NK-92 treated with Interleukin-12 subunit alpha and Interleukin-12 subunit beta, amount 100 ng/mL, for 24 hours (cell line): ENCODE data around the gene CIBAR2.

Source experiments
- DNase-seq: peaks from one replicate; lab custom pipeline; 2025; lab: John Stamatoyannopoulos, UW

The CIBAR2 gene

DNA sequence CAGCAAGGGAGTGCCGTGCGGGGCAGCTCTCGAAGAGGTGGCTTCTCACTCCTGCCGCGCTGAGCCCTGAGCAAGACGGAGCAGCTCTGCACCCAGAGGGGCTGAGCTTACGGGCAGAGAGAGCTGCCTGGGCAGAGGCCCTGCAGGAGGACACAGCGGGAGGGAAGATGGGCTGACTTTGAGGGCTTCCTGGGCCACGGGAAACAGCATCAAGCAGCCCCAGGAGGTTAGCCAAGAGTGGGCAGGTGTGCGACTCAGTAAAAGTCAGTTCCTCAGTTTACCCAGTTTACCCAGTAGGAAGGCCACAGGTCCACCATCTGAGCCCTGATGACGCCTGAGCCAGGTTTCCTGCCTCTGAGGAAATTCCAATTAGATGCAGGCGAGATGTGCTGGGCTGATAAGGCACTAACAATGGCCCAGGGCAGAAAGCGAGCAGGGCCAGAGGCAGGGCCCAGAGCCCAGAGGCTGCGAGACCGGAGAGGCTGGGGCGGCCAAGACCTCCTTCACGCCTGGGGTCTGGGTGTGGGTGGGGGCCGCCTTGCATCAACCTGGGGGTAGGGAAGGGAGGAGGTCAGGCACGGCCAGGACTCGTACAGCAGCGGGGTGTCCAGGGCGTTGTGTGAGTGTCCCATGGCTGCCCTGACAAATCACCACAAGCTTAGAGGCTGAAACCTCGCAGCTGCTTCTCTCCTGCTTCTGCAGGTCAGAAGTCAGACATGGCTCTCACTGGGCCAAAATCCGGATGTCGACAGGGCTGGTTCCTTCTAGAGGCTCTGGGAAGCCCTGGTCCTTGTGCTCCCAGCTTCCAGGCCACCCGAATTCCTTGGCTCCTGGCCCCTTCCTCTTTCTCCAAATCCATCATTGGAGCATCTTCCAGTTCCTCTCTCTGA, 32.0 kb upstream of the CIBAR2 start:
- no peak for DNase-seq

DNA sequence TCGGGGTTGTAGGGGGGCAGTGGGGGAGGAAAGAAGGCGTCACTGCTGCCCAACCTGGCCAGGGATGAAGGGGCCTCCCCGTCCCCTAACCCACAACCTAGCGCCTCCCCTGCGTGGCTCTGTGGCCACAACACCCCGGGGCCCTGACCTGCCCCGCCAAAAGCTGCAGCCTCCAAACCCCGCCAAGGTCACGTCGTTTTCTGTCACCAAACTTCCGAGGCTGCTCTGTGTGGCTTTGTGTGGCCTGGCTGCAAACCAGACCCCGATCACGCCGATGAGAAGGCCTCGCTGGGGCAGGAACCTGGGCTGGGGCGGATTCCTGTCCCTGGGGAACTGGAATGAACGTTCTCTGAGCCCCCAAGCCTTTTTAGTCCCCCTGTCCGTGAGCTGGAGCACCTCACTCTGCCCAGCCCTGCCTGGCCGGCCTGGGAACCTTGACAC, 30.5 kb upstream of the CIBAR2 start:
- no peak for DNase-seq

DNA sequence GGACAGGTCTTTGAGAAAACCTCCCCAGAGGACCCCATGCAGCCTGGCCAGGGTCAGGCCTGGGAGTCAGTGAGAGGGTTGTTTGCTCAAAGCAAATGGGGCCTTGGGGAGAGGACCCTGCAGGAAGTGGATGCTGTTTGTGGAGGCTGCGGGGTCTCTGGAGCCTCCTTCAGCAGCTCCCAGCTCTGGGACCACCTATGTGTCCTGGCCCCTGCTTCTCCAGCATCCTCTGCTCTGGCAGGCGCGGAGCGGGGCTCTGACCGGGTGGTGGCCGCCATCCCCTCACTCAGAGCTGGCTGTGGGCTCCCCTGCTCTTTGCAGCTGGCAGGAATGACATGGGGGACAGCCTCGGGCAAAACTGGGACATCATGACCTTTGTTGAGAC, 29.8 kb upstream of the CIBAR2 start:
- no peak for DNase-seq

DNA sequence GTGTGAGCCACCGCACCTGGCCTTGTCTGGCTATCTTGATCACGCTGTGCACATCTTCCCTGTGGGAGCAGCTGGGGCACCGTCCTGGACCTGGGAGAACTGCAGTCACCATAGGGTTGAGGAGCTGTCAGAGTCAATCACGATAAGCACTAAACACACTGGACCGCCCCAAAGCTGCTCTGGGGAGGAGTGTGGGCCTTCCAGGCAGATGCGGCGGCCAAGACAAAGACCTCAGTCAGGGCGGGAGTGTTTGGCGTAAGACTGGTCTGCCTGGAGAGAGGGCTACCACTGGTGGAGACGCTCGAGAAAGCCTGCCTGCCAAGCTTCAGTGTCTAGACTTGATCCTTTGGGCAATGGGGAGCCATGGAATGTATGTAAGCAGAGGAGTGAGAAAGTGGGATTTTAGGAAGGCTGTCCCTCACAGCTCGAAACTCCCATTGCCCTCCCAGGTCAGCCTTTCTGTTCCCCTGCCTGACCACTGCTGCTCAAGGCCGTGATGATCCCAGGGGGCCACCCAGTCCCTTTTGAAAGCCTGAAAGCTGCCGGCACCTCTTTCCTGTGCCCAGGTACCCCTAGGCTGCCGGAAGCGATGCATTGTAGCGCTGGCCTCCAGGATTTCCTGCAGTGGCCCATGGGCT, 29.3 kb upstream of the CIBAR2 start:
- no peak for DNase-seq

DNA sequence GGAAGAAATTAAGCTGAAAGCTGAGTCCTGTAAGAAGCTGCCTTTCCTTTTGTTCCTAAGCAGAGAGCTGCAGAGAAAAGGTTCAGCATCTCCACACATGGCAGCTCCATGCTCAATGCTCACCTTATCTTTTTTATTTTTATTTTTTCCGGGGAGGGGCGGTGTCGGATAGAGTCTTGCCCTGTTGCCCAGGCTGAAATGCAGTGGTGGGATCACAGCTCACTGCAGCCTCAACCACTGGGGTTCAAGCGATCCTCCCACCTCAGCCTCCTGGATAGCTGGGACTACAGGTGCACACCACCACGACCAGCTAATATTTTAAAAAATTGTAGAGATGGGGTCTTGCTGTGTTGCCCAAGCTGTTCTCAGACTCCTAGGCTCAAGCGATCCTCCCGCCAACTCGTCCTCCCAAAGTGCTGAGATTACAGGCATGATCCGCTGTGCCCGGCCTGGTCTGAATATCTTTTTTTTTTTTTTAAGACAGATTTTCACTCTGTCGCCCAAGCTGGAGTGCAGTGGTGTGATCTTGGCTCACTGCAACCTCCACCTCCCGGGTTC, 28.3 kb upstream of the CIBAR2 start:
- DNase-seq, result no peak

DNA sequence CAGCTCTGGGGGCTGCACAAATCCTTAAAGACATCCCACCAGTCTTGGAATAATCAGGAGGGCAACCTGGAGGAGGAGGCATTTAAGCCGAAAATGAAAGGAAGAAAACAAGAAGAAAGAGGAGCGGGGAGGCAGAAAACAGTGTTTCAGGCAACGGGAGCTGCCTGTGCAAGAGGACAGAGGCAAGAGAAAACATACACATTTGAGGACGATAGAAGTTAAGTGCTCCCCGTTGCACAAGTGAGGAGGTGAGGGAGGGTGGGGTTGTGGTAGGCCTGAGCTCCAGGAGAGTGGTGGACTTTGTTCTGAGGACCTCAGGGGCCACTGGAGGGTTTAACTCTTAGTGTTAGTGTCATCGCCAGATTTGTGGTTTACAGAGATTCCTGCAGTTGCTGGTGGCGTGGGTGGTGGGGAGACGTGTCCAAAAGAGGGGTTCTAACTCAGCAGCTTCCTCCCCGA, 27.6 kb upstream of the CIBAR2 start:
- DNase-seq, result no peak

DNA sequence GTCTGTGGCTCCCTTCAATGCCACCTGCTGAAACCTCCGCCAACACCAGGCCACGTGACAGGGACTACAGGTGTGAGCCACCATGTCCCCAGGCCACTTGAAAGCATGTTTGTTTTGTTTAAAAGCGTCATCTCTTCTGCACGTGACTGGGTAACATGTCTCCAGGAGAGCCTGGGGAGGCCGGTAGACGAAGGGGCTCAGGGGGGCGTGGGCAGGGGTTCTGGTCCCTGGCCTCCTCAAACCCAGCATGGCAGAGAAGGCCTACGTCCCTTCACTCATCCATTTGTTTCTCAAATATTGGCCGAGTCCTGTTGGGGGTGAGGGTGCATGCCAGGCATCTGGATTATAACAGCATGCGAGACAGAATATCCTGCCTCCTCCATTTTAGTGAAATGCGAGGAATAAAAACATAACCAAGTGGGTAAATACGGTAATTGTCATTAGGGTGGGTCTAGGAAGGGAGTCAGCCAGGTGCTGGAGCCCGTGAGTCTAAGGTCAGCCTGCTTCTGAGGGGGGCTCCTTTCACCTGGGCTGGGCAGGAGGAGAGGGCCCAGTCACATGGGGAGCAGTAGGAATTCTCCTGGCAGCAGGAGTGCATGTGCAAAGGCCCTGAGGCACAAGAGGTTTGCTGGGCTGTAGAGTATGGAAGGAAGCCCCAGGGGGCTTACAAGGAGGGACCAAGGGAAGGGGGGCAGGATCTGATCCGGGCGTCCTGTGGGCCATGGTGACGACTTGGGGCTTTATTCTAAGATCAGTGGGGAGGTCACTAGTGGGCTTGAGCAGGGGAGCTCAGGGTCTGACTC, 26.8 kb upstream of the CIBAR2 start:
- no peak for DNase-seq

DNA sequence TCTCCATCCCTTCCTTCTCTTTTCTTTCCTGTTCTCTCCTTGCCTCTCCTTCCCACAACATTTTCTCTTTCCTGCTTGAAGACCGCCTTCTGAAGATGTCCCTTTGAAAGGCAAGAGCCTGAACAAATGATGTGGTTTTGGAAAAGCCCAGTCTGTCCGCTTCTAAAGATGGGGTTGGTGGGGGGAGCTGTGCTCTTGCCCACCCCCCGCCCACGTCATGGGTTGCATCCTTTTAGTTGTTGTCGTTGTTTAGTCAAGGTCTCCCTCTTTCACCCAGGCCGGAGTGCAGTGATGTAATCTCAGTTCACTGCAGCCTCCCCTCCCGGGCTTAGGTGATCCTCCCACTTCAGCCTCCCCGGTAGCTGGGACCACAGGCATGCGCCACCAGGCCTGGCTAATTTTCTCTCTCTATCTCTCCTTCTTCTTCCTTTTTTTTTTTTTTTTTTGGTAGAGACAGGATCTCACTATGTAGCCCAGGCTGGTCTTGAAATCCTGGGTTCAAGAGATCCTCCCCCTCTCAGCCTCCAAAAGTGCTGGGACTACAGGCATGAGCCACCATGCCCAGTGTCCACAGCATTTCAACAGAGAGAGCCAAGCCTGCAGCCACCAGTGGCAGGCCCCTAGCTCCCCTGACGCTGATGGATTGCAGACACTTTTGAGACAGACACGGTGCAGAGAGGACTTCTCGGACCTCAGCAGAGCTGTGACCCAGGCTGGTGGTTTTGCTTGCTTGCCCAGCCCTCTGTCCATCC, 26.0 kb upstream of the CIBAR2 start:
- DNase-seq, result no peak

DNA sequence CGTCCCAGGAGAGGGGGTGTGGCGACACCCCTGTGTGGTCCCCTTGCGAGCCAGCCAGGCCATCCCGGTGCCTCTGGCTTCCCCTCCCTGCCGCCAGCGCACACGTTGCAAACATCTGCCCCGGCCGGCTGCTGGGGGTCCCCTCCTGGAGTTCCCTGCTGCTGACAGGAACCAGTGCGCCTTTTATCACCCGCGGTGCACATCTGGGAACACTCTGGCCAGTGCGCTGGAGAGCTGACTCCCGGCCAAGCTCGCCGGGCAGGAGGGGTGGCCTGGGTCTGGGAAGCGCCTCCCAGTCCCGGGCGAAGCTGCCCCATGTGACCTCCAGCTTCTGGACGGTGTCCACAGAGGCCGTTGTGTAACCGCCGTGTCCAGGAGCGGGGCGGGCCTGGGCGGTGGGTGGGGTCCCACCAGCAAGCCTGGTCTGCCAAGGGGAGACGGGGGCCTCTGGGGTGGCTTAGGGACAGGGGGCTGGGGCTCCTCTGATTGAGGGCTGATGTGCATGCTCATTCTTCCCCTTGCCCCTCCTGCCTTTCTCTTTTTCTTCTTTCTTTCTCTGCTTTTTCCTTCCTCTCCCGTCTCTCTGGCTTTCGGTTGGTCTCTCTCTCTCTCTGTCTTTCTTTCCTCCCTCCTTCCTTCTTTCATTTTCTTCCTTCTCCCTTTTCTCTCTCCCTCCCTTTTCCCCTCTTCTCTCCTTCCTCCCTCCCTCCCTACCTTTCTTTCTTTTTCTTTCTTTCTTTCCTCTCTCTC, 25.2 kb upstream of the CIBAR2 start:
- DNase-seq, result no peak

DNA sequence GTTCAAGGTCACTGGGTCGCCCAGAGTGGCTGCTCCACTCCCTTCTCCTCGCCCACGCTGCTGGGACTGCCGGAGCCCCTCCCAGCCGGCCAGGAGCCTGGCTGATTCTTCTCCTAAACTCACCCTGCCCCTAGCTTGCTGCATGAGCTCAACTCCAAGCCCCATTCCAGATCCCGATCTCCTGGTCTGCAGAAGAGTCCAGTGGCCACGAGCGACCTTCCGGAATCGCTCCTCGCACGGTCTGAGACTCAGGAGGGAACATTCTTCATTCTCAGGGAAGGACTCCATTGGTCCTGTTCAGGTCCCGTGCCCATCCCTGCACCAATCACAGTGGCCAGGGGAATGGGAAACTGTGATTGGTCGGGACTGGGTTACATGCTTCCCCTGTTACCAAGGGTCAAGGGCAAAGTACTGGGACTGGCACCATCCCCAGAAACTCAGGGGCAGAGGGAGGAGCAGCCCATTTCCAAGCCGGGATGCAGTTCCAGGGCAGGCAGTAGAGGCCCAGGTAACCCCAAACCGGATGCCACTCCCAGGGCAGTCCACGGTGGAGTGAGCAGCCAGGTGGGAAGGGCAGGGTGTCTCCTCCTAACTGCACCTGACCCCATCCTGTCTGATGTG, 24.5 kb upstream of the CIBAR2 start:
- DNase-seq, result no peak

DNA sequence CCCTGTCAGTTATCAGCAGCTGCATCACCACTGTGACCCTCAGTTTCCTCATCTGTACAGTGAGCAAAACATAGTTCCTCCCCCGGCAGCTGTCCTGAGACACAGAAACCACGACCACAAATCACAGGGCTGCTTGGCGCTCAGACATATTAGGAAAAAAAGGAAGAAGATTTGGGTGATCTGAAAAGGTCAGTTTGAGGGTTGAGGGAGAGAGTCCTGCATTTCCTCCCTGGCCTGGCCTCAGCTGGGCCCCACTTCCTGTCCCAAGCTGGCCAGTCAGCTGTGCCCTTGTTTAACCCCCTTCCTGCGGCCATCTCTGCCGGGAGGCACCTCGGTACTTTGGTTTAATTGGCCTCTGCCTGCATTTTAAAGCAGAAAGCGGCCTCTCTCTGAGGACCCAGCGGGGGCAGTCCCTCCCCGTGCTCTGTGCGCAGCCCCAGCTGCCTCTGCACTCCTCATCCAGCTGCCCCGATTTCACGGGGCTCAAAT, 24.0 kb upstream of the CIBAR2 start:
- DNase-seq, result no peak

DNA sequence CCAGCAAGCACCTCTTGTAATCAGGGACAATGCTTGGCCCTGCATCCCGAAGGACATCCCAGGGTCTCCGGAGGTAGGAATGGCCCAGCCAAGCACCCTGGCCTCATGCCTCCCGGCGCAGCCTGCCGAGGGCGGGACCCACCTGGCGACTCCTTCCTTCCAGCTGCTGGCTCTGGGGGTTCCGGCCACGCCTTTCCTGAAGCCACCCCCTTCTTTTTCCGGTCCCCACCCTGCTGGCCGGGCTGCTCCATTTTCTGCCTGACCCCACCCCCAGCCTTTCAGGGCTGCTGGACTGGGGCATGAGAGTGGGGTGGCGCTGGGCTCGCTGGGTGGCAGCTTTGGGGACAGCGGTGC, 22.5 kb upstream of the CIBAR2 start:
- DNase-seq, result no peak

DNA sequence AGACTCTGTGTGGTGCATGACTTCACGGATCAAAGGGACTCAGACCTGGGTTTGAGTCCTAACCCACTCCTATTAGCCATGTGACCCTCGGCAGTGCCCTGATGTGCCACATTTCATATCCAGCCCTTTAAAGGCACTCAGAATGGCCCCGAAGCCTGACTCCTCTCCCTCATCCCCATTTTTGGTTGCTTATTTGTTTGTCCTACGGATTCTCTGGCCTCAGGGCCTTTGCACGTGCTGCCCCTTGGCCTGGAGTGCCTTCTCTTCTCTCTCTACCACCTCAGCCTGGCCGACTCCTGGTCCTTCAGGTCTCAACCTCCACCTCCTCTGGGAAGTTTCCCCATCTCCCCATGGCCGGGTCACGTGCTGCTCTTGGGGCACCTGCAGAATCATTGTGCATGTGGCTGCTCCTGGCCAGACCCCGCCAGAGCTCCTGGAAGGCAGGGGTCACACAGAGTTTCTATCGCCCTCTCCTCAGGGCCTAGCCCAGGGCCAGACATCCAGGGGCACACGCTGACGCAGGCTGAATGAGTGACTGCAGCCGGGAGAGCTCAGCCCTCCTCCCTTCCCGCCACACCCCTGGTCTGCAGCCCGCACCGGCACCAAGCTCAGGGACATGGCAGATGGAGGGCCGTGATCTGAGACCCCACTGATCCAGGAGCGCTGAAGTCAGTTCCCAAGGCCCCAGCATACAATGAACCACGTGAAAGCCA, 22.0 kb upstream of the CIBAR2 start:
- no peak for DNase-seq

DNA sequence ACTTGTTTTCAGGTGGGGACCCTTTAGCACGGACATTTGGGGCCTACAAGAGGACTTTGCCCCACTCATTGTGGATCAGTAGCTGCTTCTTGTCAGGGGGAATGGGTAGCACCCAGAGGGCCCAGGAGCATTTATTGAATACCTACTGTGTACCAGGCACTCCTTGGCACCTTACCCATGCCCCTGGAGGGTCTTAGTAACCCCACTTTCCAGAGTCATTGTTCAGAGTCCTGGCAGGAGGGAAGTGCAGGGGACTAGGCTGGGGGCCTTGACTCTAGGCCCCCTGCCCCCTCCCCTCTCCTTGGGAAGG, 21.0 kb upstream of the CIBAR2 start:
- DNase-seq, result no peak

DNA sequence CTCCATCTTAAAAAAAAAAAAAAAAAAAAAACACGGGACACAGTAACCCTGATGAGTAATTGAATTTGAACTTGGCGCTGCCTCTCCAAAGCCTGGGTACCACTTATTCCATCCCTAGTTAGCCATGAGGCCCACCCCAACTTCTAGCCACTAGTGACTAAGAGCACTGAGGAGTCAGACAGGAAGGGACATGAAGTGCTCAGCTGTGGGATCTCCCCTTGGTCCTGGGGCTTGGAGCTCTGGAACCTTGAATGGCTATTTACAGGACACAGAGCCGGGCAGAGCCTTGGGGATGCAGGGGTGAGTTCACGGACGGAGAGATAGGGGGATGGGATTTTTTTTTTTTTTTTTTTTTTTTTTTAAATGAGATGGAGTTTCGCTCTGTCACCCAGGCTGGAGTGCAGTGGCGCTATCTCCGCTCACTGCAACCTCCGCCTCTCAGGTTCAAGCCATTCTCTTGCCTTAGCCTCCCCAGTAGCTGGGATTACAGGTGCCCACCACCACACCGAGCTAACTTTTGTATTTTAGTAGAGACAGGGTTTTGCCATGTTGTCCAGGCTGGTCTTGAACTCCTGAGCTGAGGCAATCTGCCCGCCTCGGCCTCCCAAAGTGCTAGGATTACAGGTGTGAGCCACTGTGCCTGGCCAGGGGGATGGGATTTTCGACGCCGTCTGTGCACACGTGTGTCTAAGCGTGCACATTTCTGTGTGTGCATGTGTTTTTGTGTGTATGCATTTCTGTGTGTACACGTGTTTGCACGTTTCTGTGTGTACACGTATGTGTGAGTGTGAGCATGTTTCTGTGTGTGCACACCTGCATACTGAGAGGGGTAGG, 20.4 kb upstream of the CIBAR2 start:
- DNase-seq, result no peak

DNA sequence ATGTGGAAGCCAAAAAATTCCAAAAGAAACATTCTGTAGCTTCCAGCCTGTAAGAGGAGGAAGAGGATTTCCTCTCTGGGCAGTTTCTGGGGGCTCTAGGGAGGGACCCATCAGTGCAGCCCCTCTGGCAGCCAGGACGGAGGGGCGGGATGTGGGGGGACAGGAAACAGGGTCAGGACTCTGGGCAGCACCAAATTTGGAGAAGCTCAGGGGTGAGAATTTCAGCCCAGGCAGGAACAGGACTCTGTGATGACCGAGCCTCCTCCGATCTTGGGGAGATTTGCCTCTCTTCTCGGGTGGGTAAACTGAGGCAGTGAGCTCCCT, 18.4 kb upstream of the CIBAR2 start:
- DNase-seq, result no peak

DNA sequence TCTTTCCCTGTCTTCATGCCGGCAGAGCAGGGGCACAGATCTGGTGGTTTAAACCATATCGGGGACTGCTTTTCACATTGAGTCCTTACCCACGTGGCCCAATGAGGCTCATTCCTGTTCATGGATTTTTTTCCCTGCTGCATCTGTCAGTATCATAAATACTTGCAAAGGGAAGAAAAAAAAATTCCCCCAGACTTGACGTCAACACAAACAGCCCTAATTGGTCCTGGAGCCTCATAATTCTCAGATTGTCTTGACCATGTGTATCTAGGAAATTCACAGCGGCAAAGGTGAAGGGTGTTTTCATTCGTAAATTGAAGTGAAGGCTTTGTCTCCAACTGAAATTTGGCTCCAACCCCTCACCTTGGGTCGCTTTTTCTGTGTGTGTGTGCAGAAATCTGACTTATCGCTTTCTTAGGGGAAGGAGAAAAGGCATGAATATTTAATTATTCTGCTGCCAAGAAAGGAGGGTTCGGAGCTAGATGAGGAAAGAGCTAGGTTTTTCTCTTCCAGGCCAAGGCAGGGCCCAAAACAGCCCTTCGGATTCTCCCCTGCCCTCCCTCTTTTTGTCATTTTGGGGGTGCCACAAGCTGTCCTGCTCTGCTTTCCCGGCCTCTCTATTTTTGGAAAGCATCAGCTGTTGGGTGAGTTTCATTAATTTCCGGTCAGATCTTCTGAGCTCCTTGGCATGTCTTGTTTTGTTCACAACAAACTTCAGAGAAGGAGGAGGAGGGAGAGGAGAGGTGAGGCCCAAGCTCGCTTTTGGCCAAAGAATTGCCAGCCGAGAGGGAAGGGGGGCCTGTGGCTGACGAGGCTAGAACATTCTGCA, 17.8 kb upstream of the CIBAR2 start:
- DNase-seq, result no peak
